AG09319 (cell line): Measurements from ENCODE around the gene CEACAM5.
"Not testable (repeated sequence)": the region's sequence is repeated elsewhere in the genome, so short reads cannot be mapped to it uniquely, and the experiment has no call there.

Source experiments
- DNase-seq: peaks from one replicate; pipeline ENCODE4 v3.0.0-alpha.2; 2010; ENCODE audit warnings: low read depth; ENCODE audit errors: extremely low read depth
- CTCF ChIP-seq: IDR thresholded peaks from 2 replicates; pipeline ENCODE4 v1.5.1; 2011; ENCODE audit warnings: low read depth, mild to moderate bottlenecking, inconsistent platforms, low read length, moderate library complexity

The CEACAM5 gene

GRCh38 chr19:41755328-41755913 lies 47.0 kb downstream of the CEACAM5 start, which contains the start of gene CEACAM6:
CEACAM6 (plus strand) TSS chr19:41755530; CDS start chr19:41755639, 109 bp downstream.
- TF ChIP-seq CTCF, result no peak
- no peak for DNase-seq

- no peak for TF ChIP-seq CTCF
Measured at GRCh38 chr19:41758846-41759245, 50.4 kb downstream of the CEACAM5 start.

GRCh38 chr19:41767115-41767514 lies 58.7 kb downstream of the CEACAM5 start:
- no peak for DNase-seq
- no peak for TF ChIP-seq CTCF

More at GRCh38 chr19:41758846-41759245, 50.4 kb downstream of the CEACAM5 start:
- DNase-seq, result no peak

- DNase-seq, result not testable (repeated sequence)
Measured at GRCh38 chr19:41768105-41768504, 59.7 kb downstream of the CEACAM5 start.

GRCh38 chr19:41769608-41770007 lies 61.2 kb downstream of the CEACAM5 start:
- no peak for TF ChIP-seq CTCF

GRCh38 chr19:41771410-41771809 lies 63.0 kb downstream of the CEACAM5 start:
- DNase-seq, result no peak
- no peak for TF ChIP-seq CTCF

More at GRCh38 chr19:41769608-41770007, 61.2 kb downstream of the CEACAM5 start:
- no peak for DNase-seq

GRCh38 chr19:41774515-41774980 lies 66.1 kb downstream of the CEACAM5 start:
- no peak for DNase-seq
- TF ChIP-seq CTCF, result no peak

- no peak for TF ChIP-seq CTCF
- no peak for DNase-seq
Measured at GRCh38 chr19:41776700-41777099, 68.3 kb downstream of the CEACAM5 start.
